ENCODE measurements around the gene PDE11A. TPM values are rescaled to one million over a fixed set of nuclear protein-coding genes. Genes with fewer than 3 reads are reported as not detected.

Gene PDE11A
- total and polyA plus RNA-seq, 5 donors from 2014 or later: not detected

DNA sequence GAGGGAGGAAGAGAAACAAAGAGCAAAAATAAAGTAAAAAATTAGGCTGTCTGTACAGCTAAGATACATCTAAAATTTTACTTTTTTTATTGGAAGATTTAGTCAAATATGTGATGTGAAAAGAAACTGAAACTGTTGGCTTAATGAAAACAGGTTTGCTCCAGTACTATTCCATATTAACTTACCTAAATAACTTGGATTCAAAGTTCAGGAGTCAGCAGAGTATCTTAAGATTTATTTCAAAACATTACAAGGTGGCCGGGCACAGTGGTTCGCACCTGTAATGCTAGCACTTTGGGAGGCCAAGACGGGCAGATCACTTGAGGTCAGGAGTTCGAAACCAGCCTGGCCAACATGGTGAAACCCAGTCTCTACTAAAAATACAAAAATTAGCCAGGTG is 197.9 kb downstream of the PDE11A start:
- H3K4me1 ChIP-seq (ENCODE audit: control insufficient read depth, insufficient read depth, low read length, poor library complexity, severe bottlenecking): no peaks in the 10 kb centered on the region
- Mint-ChIP-seq H3K27ac (no peak overlapping the region), H3K4me3 (no peak overlapping the region), H3K36me3 (no peaks in the 10 kb centered on the region), H3K4me1 (no peaks in the 10 kb centered on the region), H3K27me3 (no peaks in the 10 kb centered on the region), H3K9me3 (no peaks in the 10 kb centered on the region)
- H3K36me3 ChIP-seq (ENCODE audit: control insufficient read depth, insufficient read depth, low read length): no peaks in the 10 kb centered on the region
- no peak overlapping the region for H3K4me3 ChIP-seq (ENCODE audit: low read depth, low read length)
- DNase-seq (no peak), ATAC-seq (ENCODE audit: low read depth in 2 of 2) (no peak)
- no peak overlapping the region for H3K27ac ChIP-seq (ENCODE audit: insufficient read depth, low read length, poor library complexity, severe bottlenecking)
- H3K9me3 ChIP-seq (ENCODE audit: control insufficient read depth in 2 of 2, low read length in 2 of 2): no peaks in the 10 kb centered on the region
- no peaks in the 10 kb centered on the region for H3K27me3 ChIP-seq (ENCODE audit: control insufficient read depth, insufficient read depth, low read length)

DNA sequence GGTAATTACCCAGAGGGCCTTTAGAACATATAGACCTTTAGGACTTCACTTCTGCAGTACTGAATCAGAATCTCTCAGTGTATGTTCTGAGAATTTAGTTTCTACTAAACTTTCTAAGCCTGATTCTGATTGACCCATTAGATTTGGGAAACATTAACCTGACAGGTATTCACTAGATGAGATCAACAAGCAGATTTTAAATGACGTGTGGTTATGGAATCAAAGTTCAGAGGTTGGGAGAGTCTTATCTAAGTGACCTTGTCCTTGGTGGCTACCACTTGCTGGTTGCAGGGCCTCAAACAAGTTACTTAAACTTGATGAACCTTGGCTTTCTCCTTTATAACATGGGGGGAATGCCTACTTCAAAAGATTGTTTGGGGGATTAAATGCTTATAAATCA is 198.7 kb downstream of the PDE11A start:
- Mint-ChIP-seq H3K4me3 (no peak overlapping the region), H3K9me3 (no peaks in the 10 kb centered on the region), H3K27me3 (no peaks in the 10 kb centered on the region), H3K36me3 (no peaks in the 10 kb centered on the region), H3K4me1 (no peaks in the 10 kb centered on the region), H3K27ac (no peak overlapping the region)
- Histone ChIP-seq H3K9me3 (ENCODE audit: control insufficient read depth in 2 of 2, low read length in 2 of 2) (no peaks in the 10 kb centered on the region), H3K27me3 (ENCODE audit: control insufficient read depth, insufficient read depth, low read length) (no peaks in the 10 kb centered on the region), H3K27ac (ENCODE audit: insufficient read depth, low read length, poor library complexity, severe bottlenecking) (no peak overlapping the region), H3K36me3 (ENCODE audit: control insufficient read depth, insufficient read depth, low read length) (no peaks in the 10 kb centered on the region), H3K4me3 (ENCODE audit: low read depth, low read length) (no peak overlapping the region), H3K4me1 (ENCODE audit: control insufficient read depth, insufficient read depth, low read length, poor library complexity, severe bottlenecking) (no peaks in the 10 kb centered on the region)
- DNase-seq (no peak), ATAC-seq (ENCODE audit: low read depth in 2 of 2) (no peak)

DNA sequence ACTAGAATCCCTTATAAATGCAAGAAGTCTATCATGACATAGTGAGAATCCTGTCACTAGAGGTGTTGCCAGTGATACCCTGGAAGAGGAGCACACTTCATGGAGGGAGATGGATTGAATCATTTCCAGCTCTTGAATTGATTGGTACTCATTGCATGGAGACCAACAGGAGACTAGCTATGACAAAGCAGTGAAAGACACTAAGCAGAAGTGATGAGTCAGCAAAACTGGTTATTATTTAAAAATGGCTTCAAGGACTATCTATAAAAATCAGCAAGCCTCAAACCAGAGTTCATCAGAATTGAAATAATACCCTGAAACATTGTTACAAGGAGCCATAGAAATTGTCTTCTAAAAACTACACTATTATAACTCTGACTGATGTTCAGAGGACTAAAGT is 200.3 kb downstream of the PDE11A start:
- H3K27me3 ChIP-seq (ENCODE audit: control insufficient read depth, insufficient read depth, low read length): no peaks in the 10 kb centered on the region
- no peak overlapping the region for H3K27ac Mint-ChIP-seq
- H3K27me3 Mint-ChIP-seq: no peaks in the 10 kb centered on the region
- no peak overlapping the region for H3K27ac ChIP-seq (ENCODE audit: insufficient read depth, low read length, poor library complexity, severe bottlenecking)
- H3K9me3 Mint-ChIP-seq: no peaks in the 10 kb centered on the region
- no peaks in the 10 kb centered on the region for H3K9me3 ChIP-seq (ENCODE audit: control insufficient read depth in 2 of 2, low read length in 2 of 2)
- H3K4me1 ChIP-seq (ENCODE audit: control insufficient read depth, insufficient read depth, low read length, poor library complexity, severe bottlenecking): no peaks in the 10 kb centered on the region
- no peak overlapping the region for H3K4me3 ChIP-seq (ENCODE audit: low read depth, low read length)
- H3K4me1 Mint-ChIP-seq: no peaks in the 10 kb centered on the region
- ATAC-seq (ENCODE audit: low read depth in 2 of 2) (no peak), DNase-seq (no peak)
- no peaks in the 10 kb centered on the region for H3K36me3 ChIP-seq (ENCODE audit: control insufficient read depth, insufficient read depth, low read length)
- no peaks in the 10 kb centered on the region for H3K36me3 Mint-ChIP-seq
- H3K4me3 Mint-ChIP-seq: no peak overlapping the region

DNA sequence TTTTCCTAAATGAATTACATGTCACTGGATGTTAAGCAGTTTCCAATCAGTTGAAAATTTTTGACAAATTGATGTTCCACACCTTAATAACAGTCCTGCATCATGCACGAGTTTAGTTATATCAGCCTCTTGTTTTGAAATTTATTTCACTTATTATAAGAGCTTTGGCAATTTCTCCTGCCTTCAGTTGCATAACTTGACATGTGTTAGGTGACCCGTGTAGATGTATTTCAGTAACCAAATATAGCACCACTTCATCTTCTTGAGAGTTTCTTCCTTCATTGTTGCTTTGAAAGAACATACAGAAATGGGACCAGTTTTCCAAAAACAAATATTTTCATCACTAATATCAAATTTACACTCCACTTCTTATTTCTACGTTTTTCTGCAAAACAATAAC is 202.7 kb downstream of the PDE11A start:
- DNase-seq: no peak
- no peaks in the 10 kb centered on the region for H3K4me1 Mint-ChIP-seq
- Histone ChIP-seq H3K4me1 (ENCODE audit: control insufficient read depth, insufficient read depth, low read length, poor library complexity, severe bottlenecking) (no peaks in the 10 kb centered on the region), H3K36me3 (ENCODE audit: control insufficient read depth, insufficient read depth, low read length) (no peaks in the 10 kb centered on the region), H3K9me3 (ENCODE audit: control insufficient read depth in 2 of 2, low read length in 2 of 2) (no peaks in the 10 kb centered on the region), H3K4me3 (ENCODE audit: low read depth, low read length) (no peak overlapping the region), H3K27me3 (ENCODE audit: control insufficient read depth, insufficient read depth, low read length) (no peaks in the 10 kb centered on the region), H3K27ac (ENCODE audit: insufficient read depth, low read length, poor library complexity, severe bottlenecking) (no peak overlapping the region)
- no peaks in the 10 kb centered on the region for H3K36me3 Mint-ChIP-seq
- ATAC-seq (ENCODE audit: low read depth in 2 of 2): no peak
- no peaks in the 10 kb centered on the region for H3K9me3 Mint-ChIP-seq
- H3K27me3 Mint-ChIP-seq: no peaks in the 10 kb centered on the region
- H3K27ac Mint-ChIP-seq: no peak overlapping the region
- no peak overlapping the region for H3K4me3 Mint-ChIP-seq

DNA sequence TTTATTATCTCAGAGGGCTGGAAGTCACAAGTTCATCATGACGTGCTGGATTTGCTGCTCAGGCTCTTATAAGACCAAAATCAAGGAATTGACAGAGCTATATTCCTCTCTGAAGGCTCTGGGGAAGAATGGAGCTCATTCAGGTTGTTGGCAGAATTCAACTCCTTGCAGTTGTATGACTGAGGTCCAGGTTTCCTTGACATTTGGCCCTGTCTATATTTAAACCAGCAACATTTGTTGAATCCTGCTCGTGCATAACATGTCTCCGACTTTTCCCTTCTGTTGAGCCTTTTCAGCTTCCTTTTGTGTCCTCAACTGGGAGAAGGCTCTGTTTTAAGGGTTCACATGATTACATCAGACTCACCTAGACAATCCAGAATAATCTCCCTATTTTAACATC is 203.4 kb downstream of the PDE11A start:
- no peaks in the 10 kb centered on the region for H3K36me3 ChIP-seq (ENCODE audit: control insufficient read depth, insufficient read depth, low read length)
- H3K9me3 Mint-ChIP-seq: peaks cover 0 to 2% (median 0%) of the 10 kb centered on the region in 7 donors
- no peaks in the 10 kb centered on the region for H3K27me3 Mint-ChIP-seq
- no peaks in the 10 kb centered on the region for H3K36me3 Mint-ChIP-seq
- DNase-seq (no peak), ATAC-seq (ENCODE audit: low read depth in 2 of 2) (no peak)
- H3K4me3 ChIP-seq (ENCODE audit: low read depth, low read length): no peak overlapping the region
- no peaks in the 10 kb centered on the region for H3K27me3 ChIP-seq (ENCODE audit: control insufficient read depth, insufficient read depth, low read length)
- H3K9me3 ChIP-seq (ENCODE audit: control insufficient read depth in 2 of 2, low read length in 2 of 2): no peaks in the 10 kb centered on the region
- no peaks in the 10 kb centered on the region for H3K4me1 Mint-ChIP-seq
- H3K27ac ChIP-seq (ENCODE audit: insufficient read depth, low read length, poor library complexity, severe bottlenecking): no peak overlapping the region
- H3K4me3 Mint-ChIP-seq: no peak overlapping the region
- no peaks in the 10 kb centered on the region for H3K4me1 ChIP-seq (ENCODE audit: control insufficient read depth, insufficient read depth, low read length, poor library complexity, severe bottlenecking)
- H3K27ac Mint-ChIP-seq: no peak overlapping the region

DNA sequence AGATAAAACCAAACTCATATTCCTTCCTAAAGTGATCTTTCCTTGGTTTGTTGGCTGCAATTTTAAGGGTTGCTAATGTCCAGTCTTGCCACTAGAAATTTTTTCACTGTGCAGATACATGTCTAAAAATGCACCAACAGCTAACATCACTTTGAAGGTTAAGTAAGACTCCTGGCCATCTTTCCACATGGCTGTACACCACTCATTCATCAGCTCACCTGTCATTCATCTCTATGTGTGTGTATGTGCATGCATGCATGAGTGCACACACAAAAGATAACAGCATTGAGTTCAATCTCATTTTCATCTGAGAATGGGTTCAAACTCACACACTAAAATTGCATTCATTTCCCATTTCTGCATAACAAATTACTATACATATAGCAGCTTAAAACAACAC is 203.8 kb downstream of the PDE11A start:
- no peaks in the 10 kb centered on the region for H3K27me3 Mint-ChIP-seq
- no peak for DNase-seq
- no peaks in the 10 kb centered on the region for H3K4me1 ChIP-seq (ENCODE audit: control insufficient read depth, insufficient read depth, low read length, poor library complexity, severe bottlenecking)
- no peak for ATAC-seq (ENCODE audit: low read depth in 2 of 2)
- H3K27ac ChIP-seq (ENCODE audit: insufficient read depth, low read length, poor library complexity, severe bottlenecking): no peak overlapping the region
- no peak overlapping the region for H3K4me3 Mint-ChIP-seq
- H3K27me3 ChIP-seq (ENCODE audit: control insufficient read depth, insufficient read depth, low read length): no peaks in the 10 kb centered on the region
- H3K9me3 Mint-ChIP-seq: peaks cover 0 to 4% (median 0%) of the 10 kb centered on the region in 7 donors
- H3K36me3 ChIP-seq (ENCODE audit: control insufficient read depth, insufficient read depth, low read length): no peaks in the 10 kb centered on the region
- no peaks in the 10 kb centered on the region for H3K36me3 Mint-ChIP-seq
- H3K4me1 Mint-ChIP-seq: no peaks in the 10 kb centered on the region
- H3K27ac Mint-ChIP-seq: no peak overlapping the region
- H3K4me3 ChIP-seq (ENCODE audit: low read depth, low read length): no peak overlapping the region
- no peaks in the 10 kb centered on the region for H3K9me3 ChIP-seq (ENCODE audit: control insufficient read depth in 2 of 2, low read length in 2 of 2)

DNA sequence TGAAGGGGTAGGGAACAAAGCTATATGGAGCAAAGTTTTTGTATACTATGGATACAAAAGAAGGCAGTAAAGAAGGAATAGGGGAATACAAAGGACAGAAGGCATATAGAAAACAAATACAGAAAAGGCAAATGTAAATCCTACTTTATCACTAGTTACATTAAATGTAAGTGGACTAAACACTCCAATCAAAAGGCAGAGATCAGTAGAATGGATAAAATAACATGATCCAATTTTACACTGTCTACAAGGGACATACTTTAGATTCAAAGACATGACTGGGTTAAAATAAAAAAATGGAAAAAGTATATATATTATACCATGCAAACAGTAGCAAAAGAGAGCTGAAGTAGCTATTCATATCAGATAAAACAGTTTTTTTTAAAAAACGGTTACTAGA is 215.0 kb downstream of the PDE11A start:
- Mint-ChIP-seq H3K27ac (no peak overlapping the region), H3K36me3 (no peaks in the 10 kb centered on the region), H3K27me3 (peaks cover 9% of the 10 kb centered on the region)

DNA sequence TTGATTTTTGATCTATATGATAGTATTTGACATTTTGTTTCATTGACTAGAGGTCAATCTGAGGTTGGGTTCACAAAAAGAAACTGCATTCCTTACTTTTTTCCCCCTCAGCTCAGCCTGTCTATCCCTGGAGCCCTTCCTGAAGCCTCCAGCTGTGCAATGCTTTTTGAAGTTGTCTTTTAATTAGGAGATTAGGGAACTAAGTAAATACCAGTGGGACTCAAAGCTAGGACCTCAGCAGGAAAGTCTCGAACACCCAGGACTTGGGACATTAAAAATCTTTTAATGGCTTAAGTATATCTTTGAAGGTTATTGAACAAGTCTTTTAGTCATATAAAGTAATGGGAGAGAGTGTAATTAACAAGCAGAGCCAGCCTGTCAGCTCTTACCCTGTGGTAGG is 220.2 kb downstream of the PDE11A start:
- no peaks in the 10 kb centered on the region for H3K36me3 Mint-ChIP-seq
- H3K9me3 Mint-ChIP-seq: peaks cover 2 to 9% (median 3%) of the 10 kb centered on the region in 7 donors
- no peaks in the 10 kb centered on the region for H3K36me3 ChIP-seq (ENCODE audit: control insufficient read depth, insufficient read depth, low read length)
- H3K4me3 ChIP-seq (ENCODE audit: low read depth, low read length): no peak overlapping the region
- no peak for ATAC-seq (ENCODE audit: low read depth in 2 of 2)
- H3K9me3 ChIP-seq (ENCODE audit: control insufficient read depth in 2 of 2, low read length in 2 of 2): peaks cover 0 to 6% of the 10 kb centered on the region in 2 experiments
- DNase-seq: no peak
- H3K27ac ChIP-seq (ENCODE audit: insufficient read depth, low read length, poor library complexity, severe bottlenecking): no peak overlapping the region
- no peak overlapping the region for H3K27ac Mint-ChIP-seq
- no peaks in the 10 kb centered on the region for H3K27me3 ChIP-seq (ENCODE audit: control insufficient read depth, insufficient read depth, low read length)
- no peaks in the 10 kb centered on the region for H3K4me1 ChIP-seq (ENCODE audit: control insufficient read depth, insufficient read depth, low read length, poor library complexity, severe bottlenecking)
- H3K4me1 Mint-ChIP-seq: no peaks in the 10 kb centered on the region
- H3K4me3 Mint-ChIP-seq: no peak overlapping the region
- H3K27me3 Mint-ChIP-seq: peaks cover 5% of the 10 kb centered on the region

More for the DNA sequence above, 215.0 kb downstream of the PDE11A start:
- peaks cover 0 to 9% of the 10 kb centered on the region in 2 experiments for H3K9me3 ChIP-seq (ENCODE audit: control insufficient read depth in 2 of 2, low read length in 2 of 2)
- no peak overlapping the region for H3K27ac ChIP-seq (ENCODE audit: insufficient read depth, low read length, poor library complexity, severe bottlenecking)
- no peaks in the 10 kb centered on the region for H3K36me3 ChIP-seq (ENCODE audit: control insufficient read depth, insufficient read depth, low read length)
- no peak overlapping the region for H3K4me3 ChIP-seq (ENCODE audit: low read depth, low read length)
- no peaks in the 10 kb centered on the region for H3K27me3 ChIP-seq (ENCODE audit: control insufficient read depth, insufficient read depth, low read length)
- H3K4me1 Mint-ChIP-seq: no peaks in the 10 kb centered on the region
- DNase-seq: no peak
- H3K4me1 ChIP-seq (ENCODE audit: control insufficient read depth, insufficient read depth, low read length, poor library complexity, severe bottlenecking): no peaks in the 10 kb centered on the region
- no peak for ATAC-seq (ENCODE audit: low read depth in 2 of 2)
- no peak overlapping the region for H3K4me3 Mint-ChIP-seq
- peaks cover 0 to 14% (median 4%) of the 10 kb centered on the region in 7 donors for H3K9me3 Mint-ChIP-seq

Data from CD4-positive, CD25-positive, alpha-beta regulatory T cell (primary cell).